DMS53 treated with DMSO at 0.1 percent for 48 hours (cell line): Measurements from ENCODE around the gene RBFA.
"Not testable (repeated sequence)": the region's sequence is repeated elsewhere in the genome, so short reads cannot be mapped to it uniquely, and the experiment has no call there.

Experiments used
- DNase-seq: peaks from one replicate; lab custom pipeline; 2025; ENCODE audit not compliant: unreplicated experiment; lab: John Stamatoyannopoulos, UW

Gene RBFA

GRCh38 chr18:80027719-80028118, 6.5 kb upstream of the RBFA start:
- not testable (repeated sequence) for DNase-seq

- DNase-seq = no peak
Measured at GRCh38 chr18:80029690-80030089, 4.5 kb upstream of the RBFA start.

GRCh38 chr18:80033181-80034067, 810 bp upstream of the RBFA start:
- DNase-seq = no peak

GRCh38 chr18:80034852-80035406, 695 bp downstream of the RBFA start:
- DNase-seq = no peak

- no peak for DNase-seq
Measured at GRCh38 chr18:80035997-80036396, 1.8 kb downstream of the RBFA start.

- DNase-seq = no peak
Measured at GRCh38 chr18:80037300-80037699, 3.1 kb downstream of the RBFA start.

GRCh38 chr18:80037869-80038630, 3.8 kb downstream of the RBFA start:
- DNase-seq = no peak

GRCh38 chr18:80040515-80040914, 6.3 kb downstream of the RBFA start:
- no peak for DNase-seq

- DNase-seq = no peak
Measured at GRCh38 chr18:80041424-80041823, 7.2 kb downstream of the RBFA start.

- no peak for DNase-seq
Measured at GRCh38 chr18:80042785-80043184, 8.6 kb downstream of the RBFA start.

- DNase-seq = no peak
Measured at GRCh38 chr18:80044072-80044471, 9.8 kb downstream of the RBFA start.

GRCh38 chr18:80046011-80046410, 11.8 kb downstream of the RBFA start:
- DNase-seq = no peak

- DNase-seq = no peak
Measured at GRCh38 chr18:80046431-80046830, 12.2 kb downstream of the RBFA start.

GRCh38 chr18:80046961-80047541, 12.8 kb downstream of the RBFA start:
- DNase-seq = no peak

- DNase-seq = no peak
Measured at GRCh38 chr18:80050797-80051196, 16.6 kb downstream of the RBFA start.

- DNase-seq = no peak
Measured at GRCh38 chr18:80056095-80056494, 21.9 kb downstream of the RBFA start.

- DNase-seq = no peak
Measured at GRCh38 chr18:80059945-80060344, 25.7 kb downstream of the RBFA start.

- DNase-seq = no peak
Measured at GRCh38 chr18:80065705-80066104, 31.5 kb downstream of the RBFA start.

- no peak for DNase-seq
Measured at GRCh38 chr18:80067321-80067720, 33.1 kb downstream of the RBFA start.

GRCh38 chr18:80067897-80068296, 33.7 kb downstream of the RBFA start:
- no peak for DNase-seq

- DNase-seq = no peak
Measured at GRCh38 chr18:80068571-80069272, 34.5 kb downstream of the RBFA start.
